ENCODE data around the gene SNRPA.
"Not testable (repeated sequence)": the region's sequence is repeated elsewhere in the genome, so short reads cannot be mapped to it uniquely, and the experiment has no call there.

SNRPA gene

DNA sequence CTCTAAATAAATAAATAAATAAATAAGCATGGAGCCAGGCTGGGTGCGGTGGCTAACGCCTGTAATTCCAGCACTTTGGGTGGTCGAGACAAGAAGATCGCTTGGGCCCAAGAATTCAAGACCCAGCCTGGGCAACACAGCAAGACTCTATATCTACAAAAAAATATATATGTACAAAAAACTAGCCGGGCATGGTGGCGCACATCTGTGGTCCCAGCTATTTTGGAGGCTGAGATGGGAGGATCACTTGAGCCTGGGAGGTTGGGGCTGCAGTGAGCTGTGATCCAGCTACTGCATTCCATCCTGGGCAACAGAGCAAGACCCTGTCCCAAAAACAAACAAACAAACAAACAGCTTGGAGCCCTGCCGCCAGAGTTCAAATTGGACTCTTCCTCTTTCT is 3.5 kb upstream of the SNRPA start:
- no peak for DNase-seq

DNA sequence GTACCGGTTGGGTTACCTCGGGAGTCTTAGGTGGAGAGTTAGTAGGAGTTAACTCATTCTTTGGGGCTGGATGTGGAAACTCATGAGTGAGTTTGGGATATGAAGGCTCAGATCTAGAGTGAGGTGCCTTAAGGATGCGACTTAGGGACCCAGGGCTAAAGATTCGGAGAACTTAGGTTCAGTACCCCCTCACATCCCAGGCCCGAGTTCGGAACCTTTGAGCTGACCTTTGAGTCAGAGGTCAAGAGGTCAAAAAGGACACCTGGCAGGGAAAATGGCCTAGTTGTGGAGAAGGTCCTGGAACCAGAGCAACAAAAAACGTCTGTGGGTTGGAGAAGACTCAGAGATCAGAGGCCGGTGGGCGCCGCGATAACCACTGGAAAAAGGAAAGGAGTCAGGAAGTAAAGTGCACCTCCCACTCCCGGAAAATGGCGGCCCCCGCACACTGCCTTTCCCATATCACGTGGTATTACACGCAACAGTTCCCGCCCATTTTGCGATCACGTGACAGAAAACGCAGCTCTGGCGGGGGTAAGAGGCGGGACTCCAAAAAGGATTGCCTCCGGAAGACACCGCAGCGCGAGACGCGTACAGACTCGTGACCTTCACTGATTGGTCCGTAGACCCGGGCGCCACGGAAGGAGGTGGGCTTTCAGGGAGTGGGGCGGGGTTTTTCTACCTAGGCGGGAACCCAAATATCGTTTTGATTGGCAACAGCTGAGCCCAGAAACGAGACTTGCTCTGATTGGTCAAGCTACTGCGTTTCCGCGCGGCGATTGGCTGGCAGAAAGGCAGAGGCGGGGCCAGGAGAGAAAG is 737 bp upstream of the SNRPA start, which contains the start of gene ACTMAP:
TSS of gene ACTMAP (minus strand) at position 420 of the 816 bp plus-strand sequence. CDS start 674 bp downstream, outside the sequence.
- peak; percentile 100 for DNase-seq

DNA sequence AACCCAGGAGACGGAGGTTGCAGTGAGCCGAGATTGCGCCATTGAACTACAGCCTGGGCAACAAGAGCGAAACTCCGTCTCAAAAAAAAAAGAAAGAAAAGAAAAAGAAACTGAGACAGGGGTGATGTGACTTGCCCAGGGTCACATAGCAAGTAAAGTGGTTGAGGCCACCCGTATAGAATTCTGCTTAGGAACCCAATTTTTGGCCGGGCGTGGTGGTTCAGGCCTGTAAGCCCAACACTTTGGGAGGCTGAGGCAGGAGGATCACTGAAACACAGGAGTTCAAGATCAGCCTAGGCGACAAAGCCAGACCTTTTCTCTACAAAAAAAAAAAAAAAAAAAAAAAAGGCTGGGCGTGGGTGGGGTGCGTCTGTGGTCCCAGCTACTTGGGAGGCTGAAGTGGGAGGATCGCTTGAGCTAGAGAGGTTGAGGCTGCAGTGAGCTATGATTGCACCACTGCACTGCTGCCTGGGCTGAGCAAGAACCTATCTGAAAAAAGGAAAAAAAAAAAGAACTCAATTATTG is 1.3 kb downstream of the SNRPA start:
- DNase-seq = no peak

DNA sequence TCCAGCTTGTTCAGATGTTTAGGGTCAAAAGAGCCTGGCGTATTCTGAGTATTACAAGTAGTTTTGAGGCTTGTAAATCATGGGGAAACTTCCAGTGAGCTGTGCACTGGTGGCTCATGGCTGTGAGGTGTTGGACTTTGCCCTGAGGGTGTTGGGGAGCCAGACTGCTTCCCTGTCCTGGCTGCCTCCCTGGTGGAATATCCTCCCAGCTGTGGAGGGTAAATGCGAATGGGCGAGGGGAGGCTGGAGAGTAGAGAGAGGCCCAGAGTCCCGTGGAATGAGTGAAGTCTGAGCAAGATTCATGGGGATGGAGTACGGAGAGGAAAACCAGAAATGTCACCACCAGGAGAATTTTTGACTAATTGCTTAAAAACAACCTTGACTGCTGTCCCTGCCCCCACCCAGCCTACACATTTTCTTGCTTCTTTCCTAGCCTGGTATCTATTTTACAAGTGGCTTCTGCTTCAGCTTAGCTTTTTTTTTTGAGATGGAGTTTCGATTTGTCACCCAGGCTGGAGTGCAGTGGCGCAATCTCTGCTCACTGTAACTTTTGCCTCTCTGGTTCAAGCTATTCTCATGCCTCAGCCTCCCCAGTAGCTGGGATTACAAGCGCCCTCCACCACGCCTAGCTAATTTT is 3.7 kb downstream of the SNRPA start:
- DNase-seq = no peak

DNA sequence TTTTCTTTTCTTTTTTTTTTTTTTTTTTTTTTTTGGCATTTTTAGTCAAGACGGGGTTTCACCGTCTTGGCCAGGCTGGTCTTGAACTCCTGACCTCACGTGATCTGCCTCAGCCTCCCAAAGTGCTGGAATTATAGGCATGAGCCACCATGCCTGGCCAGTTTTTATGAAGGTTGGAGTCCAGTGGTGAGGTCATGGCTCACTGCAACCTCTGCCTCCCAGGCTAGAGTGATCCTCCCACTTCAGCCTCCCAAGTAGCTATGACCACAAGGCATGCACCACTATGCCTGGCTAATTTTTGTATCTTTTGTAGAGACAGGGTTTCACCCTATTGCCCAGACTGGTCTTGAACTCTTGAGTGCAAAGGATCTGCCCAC is 4.2 kb downstream of the SNRPA start:
- no peak for DNase-seq

DNA sequence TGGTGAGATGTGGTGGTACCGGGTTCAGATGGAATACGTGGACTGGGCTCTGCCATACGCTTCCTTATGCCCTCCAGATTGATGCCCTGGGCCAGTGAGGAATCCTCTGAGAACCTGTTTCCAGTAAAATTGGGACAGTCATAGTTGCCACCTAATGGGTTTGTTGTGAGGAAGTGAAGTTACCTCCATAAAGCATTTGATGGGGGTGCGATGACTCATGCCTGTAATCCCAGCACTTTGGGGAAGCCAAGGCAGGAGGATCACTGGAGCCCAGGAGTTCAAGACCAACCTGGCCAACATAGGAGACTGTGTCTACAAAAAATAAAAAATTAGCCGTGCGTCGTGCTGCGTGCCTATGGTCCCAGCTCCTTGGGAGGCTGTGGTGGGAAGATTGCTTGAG is 4.8 kb downstream of the SNRPA start:
- no peak for DNase-seq

DNA sequence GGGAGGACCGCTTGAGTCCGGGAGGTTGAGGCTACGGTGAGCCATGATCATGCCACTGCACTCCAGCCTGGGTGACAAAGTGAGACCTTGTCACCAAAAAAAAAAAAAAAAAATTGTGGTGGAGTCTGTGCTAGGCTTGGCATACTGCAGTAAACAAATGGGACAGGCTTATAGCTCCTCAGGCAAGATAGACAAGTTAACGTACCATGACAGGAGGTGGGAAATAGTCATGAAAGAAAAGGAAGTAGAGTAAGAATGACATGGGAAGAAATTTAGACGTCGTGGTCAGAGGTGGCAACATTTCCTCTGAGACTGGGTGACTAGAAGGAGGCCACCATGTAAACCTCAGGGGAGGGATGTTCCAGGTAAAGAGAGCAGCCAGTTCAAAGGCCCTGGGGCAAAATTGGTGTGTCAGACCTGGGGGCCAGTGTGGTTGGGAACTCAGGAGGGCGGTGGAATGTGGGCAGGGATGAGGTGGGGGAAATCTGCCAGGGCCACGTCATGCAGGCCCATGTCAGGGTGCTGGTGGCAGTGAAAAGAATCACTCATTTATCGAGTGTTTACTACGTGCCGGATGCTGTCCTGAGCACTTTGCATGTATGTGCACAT is 5.6 kb downstream of the SNRPA start:
- DNase-seq = no peak

DNA sequence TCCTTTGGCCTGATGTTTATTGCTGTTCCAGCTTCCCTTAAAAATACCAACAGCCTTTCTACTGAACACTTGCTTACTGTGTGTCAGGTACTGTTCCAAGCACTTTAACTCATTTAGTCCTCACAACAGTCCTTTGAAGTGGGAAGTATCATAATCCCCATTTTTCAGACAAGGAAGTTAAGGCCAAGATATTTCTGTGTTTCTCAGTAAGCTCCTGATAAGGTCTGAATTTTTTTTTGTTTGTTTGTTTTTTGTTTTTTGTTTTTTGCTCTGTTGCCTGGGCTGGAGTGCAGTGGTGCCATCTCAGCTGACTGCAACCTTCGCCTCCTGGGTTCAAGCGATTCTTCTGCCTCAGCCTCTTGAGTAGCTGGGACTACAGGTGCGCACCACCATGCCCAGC is 7.5 kb downstream of the SNRPA start:
- no peak for DNase-seq

DNA sequence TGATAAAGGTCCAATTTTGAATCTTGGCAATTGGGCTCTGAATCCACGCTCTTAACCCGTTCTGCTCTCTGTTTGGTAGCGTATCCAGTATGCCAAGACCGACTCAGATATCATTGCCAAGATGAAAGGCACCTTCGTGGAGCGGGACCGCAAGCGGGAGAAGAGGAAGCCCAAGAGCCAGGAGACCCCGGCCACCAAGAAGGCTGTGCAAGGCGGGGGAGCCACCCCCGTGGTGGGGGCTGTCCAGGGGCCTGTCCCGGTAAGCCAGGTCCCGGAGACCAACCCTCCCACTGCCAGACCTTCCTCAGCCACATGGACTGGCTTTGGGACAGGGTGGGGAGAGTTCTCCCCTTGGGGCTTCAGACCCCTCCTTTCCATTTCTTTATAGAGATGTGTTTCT is 8.3 kb downstream of the SNRPA start:
- DNase-seq = no peak

DNA sequence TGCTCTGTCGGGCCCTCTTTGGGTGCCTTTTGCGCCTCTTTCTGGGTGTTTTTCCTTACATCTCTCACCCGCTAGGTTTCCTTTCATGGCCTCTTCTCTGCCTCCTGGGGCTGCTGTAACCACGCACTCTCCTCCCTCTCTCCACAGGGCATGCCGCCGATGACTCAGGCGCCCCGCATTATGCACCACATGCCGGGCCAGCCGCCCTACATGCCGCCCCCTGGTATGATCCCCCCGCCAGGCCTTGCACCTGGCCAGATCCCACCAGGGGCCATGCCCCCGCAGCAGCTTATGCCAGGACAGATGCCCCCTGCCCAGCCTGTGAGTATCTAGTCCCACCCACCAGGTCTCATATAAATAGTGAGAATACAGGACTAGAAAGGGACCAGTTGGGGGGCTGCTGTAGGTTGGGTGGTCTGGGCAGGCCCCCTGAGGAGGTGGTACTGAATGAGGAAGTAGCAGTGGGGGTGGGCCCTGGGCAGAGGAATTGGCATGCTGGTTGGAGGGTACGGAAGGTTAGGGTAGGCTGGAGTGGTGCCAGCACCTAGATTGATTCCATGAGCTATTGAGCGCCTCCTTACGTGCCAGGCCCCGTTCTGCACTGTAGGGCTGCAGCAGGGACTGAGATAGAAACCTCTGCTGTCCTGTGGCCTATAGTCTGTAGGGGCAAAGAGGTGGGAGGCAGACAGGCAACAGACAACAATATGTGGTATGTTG is 11.9 kb downstream of the SNRPA start:
- no peak for DNase-seq

DNA sequence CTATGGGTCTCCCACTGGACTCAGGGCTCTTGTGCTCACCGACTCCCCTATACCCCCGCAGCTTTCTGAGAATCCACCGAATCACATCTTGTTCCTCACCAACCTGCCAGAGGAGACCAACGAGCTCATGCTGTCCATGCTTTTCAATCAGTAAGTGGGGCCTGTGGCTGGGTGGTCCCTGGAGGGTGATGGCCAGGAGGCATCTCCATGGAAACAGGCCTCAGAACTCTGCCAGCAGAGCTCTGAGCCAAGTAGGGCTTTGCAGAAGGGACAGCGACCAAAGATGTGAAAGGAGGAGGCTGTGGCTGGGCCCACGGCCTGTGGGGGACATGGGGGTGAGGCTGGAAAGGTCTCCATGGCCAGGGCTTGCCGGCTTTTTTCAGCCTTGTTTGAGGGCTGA is 12.5 kb downstream of the SNRPA start:
- no peak for DNase-seq

DNA sequence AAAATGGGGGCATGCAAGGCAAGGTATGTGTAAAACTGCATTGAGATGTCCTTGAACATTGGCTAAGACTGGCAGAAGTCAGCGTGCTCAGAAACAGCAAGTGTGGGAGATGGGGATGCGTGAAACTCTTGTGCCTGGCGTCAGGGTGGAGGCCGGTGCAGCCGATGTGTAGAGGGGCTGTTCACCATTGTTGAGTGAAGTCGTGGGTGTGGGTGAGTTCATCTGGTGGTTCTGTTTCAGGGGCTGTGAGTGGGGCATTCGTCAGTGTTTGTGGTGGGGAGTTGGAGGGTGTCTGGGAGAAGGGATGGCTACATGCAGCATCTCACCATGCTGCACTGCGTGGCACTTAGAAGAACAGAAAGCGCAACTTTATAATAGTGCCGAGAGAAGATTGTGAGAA is 13.0 kb downstream of the SNRPA start:
- no peak for DNase-seq

DNA sequence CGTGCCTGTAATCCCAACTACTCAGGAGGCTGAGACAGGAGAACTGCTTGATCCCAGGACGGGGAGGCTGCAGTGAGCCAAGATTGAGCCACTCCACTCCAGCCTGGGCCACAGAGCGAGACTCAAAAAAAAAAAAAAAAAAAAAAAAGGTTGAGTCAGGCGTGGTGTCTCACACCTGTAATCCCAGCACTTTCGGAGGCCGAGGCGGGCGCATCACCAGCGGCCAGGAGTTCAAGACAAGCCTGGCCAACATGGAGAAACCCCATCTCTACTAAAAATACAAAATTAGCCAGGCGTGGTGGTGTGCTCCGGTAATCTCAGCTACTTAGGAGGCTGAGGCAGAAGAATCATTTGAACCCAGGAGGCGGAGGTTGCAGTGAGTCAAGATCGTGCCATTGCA is 15.4 kb downstream of the SNRPA start:
- DNase-seq = not testable (repeated sequence)

DNA sequence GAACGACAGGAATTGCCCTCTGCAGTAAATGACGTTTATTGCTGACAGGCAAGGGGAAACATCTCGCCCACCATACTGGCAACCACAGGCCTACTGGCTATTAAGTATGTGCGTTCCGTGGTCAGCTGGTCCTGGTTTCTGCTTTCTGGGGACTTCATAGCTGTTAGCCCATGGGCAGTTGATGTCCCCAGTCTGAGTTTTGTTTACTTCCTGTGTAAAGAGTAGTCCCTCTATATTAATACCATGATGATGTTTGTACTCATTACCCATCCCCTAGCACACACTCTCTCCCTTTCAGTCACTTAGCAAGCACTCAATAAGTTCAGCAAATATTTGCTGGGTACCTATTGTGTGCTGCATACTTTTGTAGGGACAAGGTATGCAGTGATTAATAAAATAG is 17.9 kb downstream of the SNRPA start:
- DNase-seq = no peak

DNA sequence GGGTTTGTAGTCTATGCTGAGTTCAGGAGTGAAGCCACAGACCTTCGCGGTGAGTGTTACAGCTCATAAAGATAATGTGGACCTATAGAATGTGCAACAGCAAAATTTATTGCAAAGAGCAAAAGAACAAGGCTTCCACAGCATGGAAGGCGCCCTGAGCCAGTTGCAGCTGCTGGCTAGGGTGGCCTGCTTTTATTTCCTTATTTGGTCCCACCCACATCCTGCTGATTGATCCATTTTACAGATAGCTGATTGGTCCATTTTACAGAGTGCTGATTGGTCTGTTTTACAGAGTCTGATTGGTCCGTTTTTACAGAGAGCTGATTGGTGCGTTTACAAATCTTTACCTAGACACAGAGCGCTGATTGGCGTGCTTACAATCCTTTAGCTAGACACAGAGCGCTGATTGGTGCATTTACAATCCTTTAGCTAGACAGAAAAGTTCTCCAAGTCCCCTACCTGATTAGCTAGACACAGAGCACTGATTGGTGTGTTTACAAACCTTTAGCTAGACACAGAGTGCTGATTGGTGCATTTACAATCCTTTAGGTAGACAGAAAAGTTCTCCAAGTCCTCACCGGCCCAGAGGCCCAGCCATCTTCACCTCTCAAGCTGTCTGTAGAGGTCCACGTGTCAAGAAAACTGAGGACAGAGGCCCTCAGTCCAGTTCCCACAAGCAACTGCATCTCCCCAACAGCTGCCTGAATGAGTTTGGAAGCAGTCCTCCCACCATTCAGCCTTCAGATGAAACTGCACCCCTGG is 20.3 kb downstream of the SNRPA start:
- peak; percentile 5 for DNase-seq

DNA sequence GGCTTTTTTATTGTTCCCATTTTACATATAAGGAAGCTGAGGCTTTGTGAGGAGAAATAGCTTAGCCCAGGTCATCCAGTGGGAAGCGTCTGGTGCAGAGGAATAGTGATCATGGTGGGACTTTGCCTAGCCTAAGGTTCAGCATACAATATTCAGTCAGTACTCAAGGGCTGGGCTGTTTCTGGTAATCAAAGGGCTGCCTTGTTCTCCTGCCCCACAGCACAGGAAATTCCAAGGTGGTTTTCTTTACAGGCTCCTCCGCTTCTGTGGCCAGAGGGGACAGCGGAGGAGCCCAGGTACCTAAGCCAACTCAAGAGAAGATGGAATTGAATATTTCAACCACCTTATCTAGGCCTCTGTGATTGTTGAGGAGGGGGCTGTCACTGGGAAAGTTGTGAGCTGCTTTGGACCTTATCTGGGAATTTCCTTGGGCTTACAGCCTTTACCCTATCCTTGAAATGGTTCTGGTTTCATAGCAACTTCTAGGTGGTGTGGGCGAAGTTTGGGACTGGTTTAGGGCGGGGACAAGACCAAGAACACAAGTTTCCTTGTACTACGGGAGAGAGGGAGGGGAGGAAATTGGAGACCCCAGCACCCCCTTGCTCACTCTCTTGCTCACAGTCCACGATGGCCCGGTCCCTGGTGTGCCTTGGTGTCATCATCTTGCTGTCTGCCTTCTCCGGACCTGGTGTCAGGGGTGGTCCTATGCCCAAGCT is 24.1 kb downstream of the SNRPA start, which contains the start of gene MIA:
TSS of gene MIA (plus strand) at position 606 of the 716 bp plus-strand sequence. CDS start at position 628, 22 bp downstream.
- no peak for DNase-seq

DNA sequence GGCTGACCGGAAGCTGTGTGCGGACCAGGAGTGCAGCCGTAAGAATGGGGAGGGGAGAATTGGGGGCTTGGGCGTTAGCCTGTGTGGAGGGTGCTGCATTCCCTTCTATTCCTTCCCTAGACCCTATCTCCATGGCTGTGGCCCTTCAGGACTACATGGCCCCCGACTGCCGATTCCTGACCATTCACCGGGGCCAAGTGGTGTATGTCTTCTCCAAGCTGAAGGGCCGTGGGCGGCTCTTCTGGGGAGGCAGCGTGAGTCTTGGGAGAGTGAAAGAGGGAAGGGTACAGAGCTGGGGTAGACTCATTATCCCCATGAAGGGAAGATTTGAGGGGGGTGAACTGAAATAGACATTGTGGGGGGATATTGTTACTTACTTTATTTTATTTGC is 24.6 kb downstream of the SNRPA start:
- no peak for DNase-seq

DNA sequence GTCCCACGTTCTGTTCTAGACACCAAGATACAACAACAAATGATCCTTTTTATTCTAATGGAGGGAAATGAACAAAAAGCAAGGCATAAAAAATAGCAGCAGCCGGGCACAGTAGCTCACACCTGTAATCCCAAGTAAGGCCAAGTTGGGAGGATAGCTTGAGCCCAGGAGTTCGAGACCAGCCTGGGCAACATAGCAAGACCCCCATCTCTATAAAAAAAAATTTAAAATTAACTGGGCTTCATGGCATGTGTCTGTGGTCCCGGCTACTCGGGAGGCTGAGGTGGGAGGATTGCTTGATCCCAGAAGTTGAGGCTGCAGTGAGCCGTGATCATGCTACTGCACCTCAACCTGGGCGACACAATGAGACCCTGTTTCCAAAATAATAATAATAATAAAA is 25.4 kb downstream of the SNRPA start:
- no peak for DNase-seq

DNA sequence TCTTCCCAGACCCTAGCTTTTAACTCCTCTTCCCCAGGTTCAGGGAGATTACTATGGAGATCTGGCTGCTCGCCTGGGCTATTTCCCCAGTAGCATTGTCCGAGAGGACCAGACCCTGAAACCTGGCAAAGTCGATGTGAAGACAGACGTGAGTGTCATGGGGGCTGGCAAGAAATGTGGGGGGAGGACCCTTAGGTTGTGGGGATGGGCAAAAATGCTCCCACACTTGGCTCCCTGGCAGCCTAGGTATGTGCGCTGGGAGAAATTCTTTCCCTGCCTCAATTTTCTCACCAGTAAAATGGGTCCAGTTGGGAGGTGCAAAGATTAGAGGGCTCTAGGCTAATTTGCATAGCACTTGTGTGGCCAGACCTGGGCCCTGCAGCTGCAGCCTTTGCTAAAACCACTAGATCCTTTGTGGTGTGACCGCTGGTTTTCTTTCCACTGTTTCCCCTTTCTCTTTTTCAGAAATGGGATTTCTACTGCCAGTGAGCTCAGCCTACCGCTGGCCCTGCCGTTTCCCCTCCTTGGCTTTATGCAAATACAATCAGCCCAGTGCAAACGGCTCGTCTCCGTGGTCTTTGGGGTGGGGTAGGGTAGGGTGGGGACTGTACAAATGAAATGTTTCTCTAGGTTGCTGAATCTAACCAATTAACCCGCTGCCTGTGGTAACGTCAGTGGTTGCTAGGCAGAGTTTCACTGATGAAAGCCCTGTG is 26.1 kb downstream of the SNRPA start:
- peak; percentile 67 for DNase-seq

DNA sequence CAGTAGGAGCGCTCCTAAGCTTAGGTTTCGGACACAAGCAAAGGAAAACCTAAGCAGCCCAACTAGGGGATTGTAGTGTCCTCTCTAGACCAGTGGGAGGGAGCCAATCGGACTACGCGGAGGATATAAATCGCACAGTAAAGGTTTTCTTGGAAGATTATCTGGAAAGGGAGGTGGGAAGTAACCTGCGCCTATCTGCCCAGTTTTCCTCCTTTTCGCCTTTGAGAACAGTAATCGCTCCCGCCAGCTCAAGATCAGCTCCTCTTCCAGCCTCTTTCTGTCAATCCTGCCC is 26.6 kb downstream of the SNRPA start:
- DNase-seq = no peak

All from NCI-H2171 (cell line).